K562 (cell line): Measurements from ENCODE around the gene CD300LG. TPM values are rescaled to one million over a fixed set of nuclear protein-coding genes. Genes with fewer than 3 reads are reported as not detected.
A peak's percentile ranks its signal among the peaks of the same experiment; 100 is the strongest.

Experiments used
- ATAC-seq: fragments of 200-7000 bp; cut with Tn5 transposase; 3 replicates; pipeline ENCODE4 v1.9.1; 2020; ENCODE audit warnings: moderate library complexity
- BruUV-seq: library from RNA; stranded (reverse); fragments of 400-500 nt; replicated peaks from 2 replicates; lab custom pipeline; 2021; lab: Mats Ljungman, UMichigan
- CTCF ChIA-PET: fragments of 300-600 bp; formaldehyde crosslinking; extraction: SDS; loops from one replicate; lab custom pipeline; 2021; ENCODE audit warnings: low intra/inter-chr PET ratio; lab: Yijun Ruan, JAX
- POLR2A ChIA-PET: fragments of 300-600, 350-650 bp; sonication (Branson Sonifier 250); formaldehyde crosslinking; extraction: SDS; loops from one replicate; lab custom pipeline; 2021; ENCODE audit warnings: antibody characterized with exemption, inconsistent platforms; lab: Yijun Ruan, JAX
- DNase-seq, 4 experiments: peaks; one replicate each; pipeline versions ENCODE4 v3.0.0 to v3.0.0-alpha.2; 2011 to 2018; ENCODE audit warnings: low spot score in 3 of 4, mixed read lengths in 3 of 4; ENCODE audit errors: extremely low read depth in 1 of 4
- FAIRE-seq: peaks from 2 replicates; lab custom pipeline; 2011; peaks lifted over from hg19 to GRCh38; lab: Jason Lieb, UNC
- H2AFZ ChIP-seq: 2 replicates; pipeline ENCODE4 v1.6.0; 2011; ENCODE audit warnings: low read depth, low read length, control low read depth, inconsistent platforms
- H3K27ac ChIP-seq: fragments of 200-600 bp; 3 replicates; pipeline ENCODE4 v1.8.0; 2011; ENCODE audit warnings: low read depth, mild to moderate bottlenecking, control low read depth, inconsistent platforms, low read length, moderate library complexity, mixed read lengths; ENCODE audit errors: extremely low read depth
- H3K27me3 ChIP-seq, 2 experiments: fragments of 300-600 bp in 1 of 2; 2 replicates in 1 of 2; 3 replicates in 1 of 2; pipeline versions ENCODE4 v1.6.0 to v1.8.0; 2011; ENCODE audit warnings: inconsistent platforms in 2 of 2, low read length in 2 of 2, mild to moderate bottlenecking in 1 of 2, mixed read lengths in 1 of 2, moderate library complexity in 1 of 2; ENCODE audit not compliant: control insufficient read depth in 2 of 2, insufficient read depth in 2 of 2
- H3K36me3 ChIP-seq: fragments of 300-600 bp; 3 replicates; pipeline ENCODE4 v1.8.0; 2011; ENCODE audit warnings: mild to moderate bottlenecking, low read length, inconsistent platforms; ENCODE audit not compliant: control insufficient read depth, insufficient read depth
- H3K4me1 ChIP-seq, 2 experiments: fragments of 200-600 bp in 1 of 2; replicated peaks in 1 of 2; 2 replicates in 1 of 2; 3 replicates in 1 of 2; pipeline versions ENCODE4 v1.5.1 to v1.8.0; 2011; ENCODE audit warnings: inconsistent platforms in 2 of 2, low read length in 2 of 2, mild to moderate bottlenecking in 1 of 2, mixed read lengths in 1 of 2, moderate library complexity in 1 of 2; ENCODE audit not compliant: control insufficient read depth in 2 of 2, insufficient read depth in 2 of 2
- H3K4me2 ChIP-seq: 2 replicates; pipeline ENCODE4 v1.6.1; 2011; ENCODE audit warnings: low read length, control low read depth, inconsistent platforms, mixed read lengths; ENCODE audit not compliant: insufficient read depth
- H3K4me3 ChIP-seq: fragments of 200-600 bp; sonication (generic), shearing (Covaris generic); 2 replicates; pipeline ENCODE4 v1.5.1; 2016; ENCODE audit warnings: control low read depth, inconsistent platforms
- H3K79me2 ChIP-seq: fragments of 200-600 bp; 3 replicates; pipeline ENCODE4 v1.8.0; 2011; ENCODE audit warnings: low read length, inconsistent platforms; ENCODE audit not compliant: control insufficient read depth, insufficient read depth
- H3K9ac ChIP-seq, 2 experiments: 2 replicates each; pipeline versions ENCODE4 v1.6.0 to v1.6.1; 2011; ENCODE audit warnings: low read depth in 2 of 2, low read length in 2 of 2, control low read depth in 1 of 2, inconsistent platforms in 1 of 2, mild to moderate bottlenecking in 1 of 2, mixed read lengths in 1 of 2; ENCODE audit not compliant: insufficient read depth in 1 of 2
- H3K9me1 ChIP-seq: one replicate; pipeline ENCODE4 v1.6.0; 2011; ENCODE audit warnings: inconsistent platforms, mild to moderate bottlenecking, low read length, moderate library complexity; ENCODE audit not compliant: control insufficient read depth, insufficient read depth
- H3K9me3 ChIP-seq: replicated peaks from 2 replicates; pipeline ENCODE4 v1.5.1; 2011; ENCODE audit warnings: low read depth, low read length, inconsistent platforms; ENCODE audit not compliant: control insufficient read depth, insufficient read depth
- H4K20me1 ChIP-seq: replicated peaks from 2 replicates; pipeline ENCODE4 v1.6.1; 2011; ENCODE audit warnings: low read length, inconsistent platforms, mixed read lengths; ENCODE audit not compliant: control insufficient read depth, insufficient read depth
- CBX1 ChIP-seq: sonication (generic); IDR thresholded peaks from 2 replicates; pipeline ENCODE4 v1.6.1; 2016; ENCODE audit warnings: antibody characterized with exemption, low read depth, mild to moderate bottlenecking
- E2F1 ChIP-seq: sonication (generic); formaldehyde crosslinking; IDR thresholded peaks from 2 replicates; pipeline ENCODE4 v1.8.1; 2023; ENCODE audit warnings: mild to moderate bottlenecking, missing genetic modification reagents, moderate library complexity
- ESRRB ChIP-seq: fragments of 250-450 bp; sonication (Bioruptor Pico); IDR thresholded peaks from 2 replicates; pipeline ENCODE4 v1.5.0; 2020; ENCODE audit warnings: mild to moderate bottlenecking, moderate library complexity, borderline replicate concordance
- FOXA1 ChIP-seq: fragments of 450-650 bp; IDR thresholded peaks from 2 replicates; pipeline ENCODE4 v1.6.1; 2016; ENCODE audit warnings: mild to moderate bottlenecking, borderline replicate concordance
- IFI16 ChIP-seq: fragments of 250-450 bp; sonication (Bioruptor Pico); IDR thresholded peaks from 2 replicates; pipeline ENCODE4 v2.1.2; 2022; ENCODE audit warnings: mild to moderate bottlenecking, inconsistent platforms
- NFYB ChIP-seq: IDR thresholded peaks from 2 replicates; pipeline ENCODE4 v1.6.1; 2011; ENCODE audit warnings: mild to moderate bottlenecking, moderate library complexity; ENCODE audit not compliant: insufficient read length; ENCODE audit errors: extremely low read depth
- NR2C2 ChIP-seq, 2 experiments: fragments of 200-800 bp in 1 of 2; sonication (Bioruptor generic) in 1 of 2; sonication (generic) in 1 of 2; formaldehyde crosslinking in 1 of 2; IDR thresholded peaks; 2 replicates each; pipeline versions ENCODE4 v1.6.1 to v1.8.0; 2016 to 2022; ENCODE audit warnings: mild to moderate bottlenecking in 1 of 2, missing compliant biosample characterization in 1 of 2, missing genetic modification characterization in 1 of 2, missing genetic modification reagents in 1 of 2
- PTBP1 ChIP-seq: fragments of 200-400 bp; formaldehyde crosslinking; IDR thresholded peaks from 2 replicates; pipeline ENCODE4 v1.6.1; 2017; ENCODE audit warnings: low read depth, low read length
- SMAD3 ChIP-seq: fragments of 450-650 bp; formaldehyde crosslinking; conservative IDR thresholded peaks from 2 replicates; pipeline ENCODE4 v1.4.0; 2020; ENCODE audit warnings: mild to moderate bottlenecking
- SNAPC5 ChIP-seq: fragments of 250-450 bp; sonication (Bioruptor Pico); IDR thresholded peaks from 2 replicates; pipeline ENCODE4 v1.8.0; 2021; ENCODE audit warnings: moderate library complexity, mild to moderate bottlenecking, inconsistent platforms
- TGIF2 ChIP-seq: sonication (generic); formaldehyde crosslinking; IDR thresholded peaks from 2 replicates; pipeline ENCODE4 v1.8.1; 2022; ENCODE audit warnings: mild to moderate bottlenecking, missing genetic modification reagents, moderate library complexity
- ZNF561 ChIP-seq: fragments of 450-650 bp; formaldehyde crosslinking; conservative IDR thresholded peaks from 2 replicates; pipeline ENCODE4 v1.4.0; 2020; ENCODE audit warnings: mild to moderate bottlenecking, moderate library complexity
- ZNF717 ChIP-seq: fragments of 250-450 bp; sonication (Bioruptor Pico); IDR thresholded peaks from 2 replicates; pipeline ENCODE4 v1.5.0; 2021
- ZNF785 ChIP-seq: fragments of 250-450 bp; sonication (Bioruptor Pico); IDR thresholded peaks from 2 replicates; pipeline ENCODE4 v1.4.0; 2020; ENCODE audit warnings: mild to moderate bottlenecking
- WGBS: fragments of 100-300 bp; shearing (Covaris generic); methylation state at CpG from one replicate; pipeline ENCODE4 v1.1.6; 2016; ENCODE audit warnings: low coverage, mixed read lengths; ENCODE audit not compliant: insufficient coverage; ENCODE audit errors: missing lambda C conversion rate; 5-methylcytosine and 5-hydroxymethylcytosine counted together
- in situ Hi-C: fragments of 300-500 bp; cut with MboI; formaldehyde crosslinking; loops from 4 replicates; pipeline ENCODE4 v1.15.0; 2018; ENCODE audit warnings: inconsistent platforms, mixed read lengths
- intact Hi-C: fragments of 100-400 bp; cut with micrococcal nuclease; formaldehyde crosslinking; loops from 2 replicates; pipeline ENCODE4 v1.14.2; 2022
- polyA plus RNA-seq, 8 experiments: library from polyadenylated mRNA; depleted of rRNA in 4 of 8; stranded (reverse) in 5 of 8; unstranded in 3 of 8; fragments of >200 nt; fragmentation: Nextera tagmentation in 2 of 8; fragmentation: Illumina TruSeq in 1 of 8; extraction: Ambion mirVana in 2 of 8; extraction: Trizol in 1 of 8; gene quantifications; 2 replicates each; pipeline versions ENCODE4 v1.2.1 to v1.2.3, GENCODE V29; 2011 to 2014; ENCODE audit warnings: inconsistent platforms in 1 of 8, missing spikeins in 1 of 8
- total RNA-seq, 7 experiments: library from RNA; depleted of rRNA in 6 of 7; stranded (reverse); fragments of >200 nt in 6 of 7; fragmentation: Illumina TruSeq in 2 of 7; extraction: Trizol in 2 of 7; gene quantifications; 2 replicates each; pipeline versions ENCODE4 v1.2.1 to v1.2.3, GENCODE V29; 2011 to 2021; ENCODE audit warnings: low replicate concordance in 1 of 7
- TF ChIP-seq, protein P1 (sequence below): fragments of 150-350 bp; IDR thresholded peaks from 2 replicates; pipeline ENCODE4 v1.6.1; 2014; ENCODE audit warnings: low read depth, mild to moderate bottlenecking, low read length, borderline replicate concordance
- TF ChIP-seq, protein P2 (sequence below): sonication (generic); formaldehyde crosslinking; IDR thresholded peaks from 2 replicates; pipeline ENCODE4 v1.8.1; 2022; ENCODE audit warnings: missing genetic modification reagents

The CD300LG gene
- total and polyA plus RNA-seq, 9 of the 15 experiments (the other 6 are each of a cell fraction or from before 2014, with no cell fraction given): not detected

DNA sequence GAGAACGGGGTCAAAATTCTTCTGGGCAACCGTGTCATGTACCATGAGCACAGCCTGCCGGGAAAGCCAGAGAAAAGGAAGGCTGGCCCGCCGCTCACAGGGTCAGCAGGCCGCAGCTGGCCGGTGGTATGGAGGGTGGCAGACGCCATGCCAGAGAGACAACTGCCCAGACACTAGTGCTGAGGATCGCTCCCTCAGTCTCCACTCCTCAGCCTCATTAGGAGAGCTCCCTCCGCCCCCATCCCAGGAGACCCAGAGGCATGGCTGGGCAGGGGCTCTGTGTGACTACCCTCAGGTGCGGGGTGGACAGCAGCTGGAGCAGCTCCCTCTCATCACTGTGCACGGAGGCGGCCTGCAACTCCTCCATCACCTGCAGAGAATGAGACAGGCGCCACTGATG is 17.2 kb upstream of the CD300LG start:
- 64% methylated on average over 10 of the region's 14 CpGs for WGBS
- POLR2A ChIA-PET: interaction anchor here (0.6 to 5.7 kb wide), 5 partner anchors 10 to 29 kb away, joined by 3 to 32 read pairs (median 4); partner anchors contain the start of gene CD300LG
- no TSS peak for BruUV-seq
- H3K4me1 ChIP-seq: peaks cover 5 to 22% of the 10 kb centered on the region in 2 experiments
- intact Hi-C loops (no loop called here), in situ Hi-C loops (no loop called here)
- no peaks in the 10 kb centered on the region for H3K79me2 ChIP-seq
- peaks cover 4% of the 10 kb centered on the region; the same call in 2 of the 3 replicates for H3K36me3 ChIP-seq
- H3K27ac ChIP-seq: no peak overlapping the region
- H3K9me1 ChIP-seq: no peaks in the 10 kb centered on the region
- H3K4me3 ChIP-seq: no peak overlapping the region
- peaks cover 5% of the 10 kb centered on the region for H3K9me3 ChIP-seq
- H3K27me3 ChIP-seq: peaks cover 0 to 10% of the 10 kb centered on the region in 2 experiments; a peak in 1 of 5 replicates
- ATAC-seq (no peak), DNase-seq (no peak), FAIRE-seq (no peak)
- no peaks in the 10 kb centered on the region; the same call in 1 of the 2 replicates for H4K20me1 ChIP-seq
- peak overlapping the region in 1 of 2 experiments; percentile 67; a peak in 2 of 4 replicates for H3K9ac ChIP-seq
- H2AFZ ChIP-seq: no peak overlapping the region
- CTCF ChIA-PET: no interaction called here
- no peak overlapping the region for H3K4me2 ChIP-seq
- no peak for TF ChIP-seq ZNF717 (CRISPR knock-in tag)
- TF ChIP-seq ZNF785 (CRISPR knock-in tag): no peak
- TF ChIP-seq, protein P1, sequence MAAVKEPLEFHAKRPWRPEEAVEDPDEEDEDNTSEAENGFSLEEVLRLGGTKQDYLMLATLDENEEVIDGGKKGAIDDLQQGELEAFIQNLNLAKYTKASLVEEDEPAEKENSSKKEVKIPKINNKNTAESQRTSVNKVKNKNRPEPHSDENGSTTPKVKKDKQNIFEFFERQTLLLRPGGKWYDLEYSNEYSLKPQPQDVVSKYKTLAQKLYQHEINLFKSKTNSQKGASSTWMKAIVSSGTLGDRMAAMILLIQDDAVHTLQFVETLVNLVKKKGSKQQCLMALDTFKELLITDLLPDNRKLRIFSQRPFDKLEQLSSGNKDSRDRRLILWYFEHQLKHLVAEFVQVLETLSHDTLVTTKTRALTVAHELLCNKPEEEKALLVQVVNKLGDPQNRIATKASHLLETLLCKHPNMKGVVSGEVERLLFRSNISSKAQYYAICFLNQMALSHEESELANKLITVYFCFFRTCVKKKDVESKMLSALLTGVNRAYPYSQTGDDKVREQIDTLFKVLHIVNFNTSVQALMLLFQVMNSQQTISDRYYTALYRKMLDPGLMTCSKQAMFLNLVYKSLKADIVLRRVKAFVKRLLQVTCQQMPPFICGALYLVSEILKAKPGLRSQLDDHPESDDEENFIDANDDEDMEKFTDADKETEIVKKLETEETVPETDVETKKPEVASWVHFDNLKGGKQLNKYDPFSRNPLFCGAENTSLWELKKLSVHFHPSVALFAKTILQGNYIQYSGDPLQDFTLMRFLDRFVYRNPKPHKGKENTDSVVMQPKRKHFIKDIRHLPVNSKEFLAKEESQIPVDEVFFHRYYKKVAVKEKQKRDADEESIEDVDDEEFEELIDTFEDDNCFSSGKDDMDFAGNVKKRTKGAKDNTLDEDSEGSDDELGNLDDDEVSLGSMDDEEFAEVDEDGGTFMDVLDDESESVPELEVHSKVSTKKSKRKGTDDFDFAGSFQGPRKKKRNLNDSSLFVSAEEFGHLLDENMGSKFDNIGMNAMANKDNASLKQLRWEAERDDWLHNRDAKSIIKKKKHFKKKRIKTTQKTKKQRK: no peak
- TF ChIP-seq IFI16 (CRISPR knock-in tag): no peak
- TF ChIP-seq ZNF561 (CRISPR knock-in tag): no peak
- TF ChIP-seq NFYB: no peak
- no peak for TF ChIP-seq SNAPC5 (CRISPR knock-in tag)
- no peak for TF ChIP-seq SMAD3
- no peak for TF ChIP-seq E2F1 (CRISPR knock-in tag)
- no peak for TF ChIP-seq FOXA1
- TF ChIP-seq CBX1: no peak
- TF ChIP-seq TGIF2 (CRISPR knock-in tag): no peak
- no peak for TF ChIP-seq ESRRB
- TF ChIP-seq, protein P2, sequence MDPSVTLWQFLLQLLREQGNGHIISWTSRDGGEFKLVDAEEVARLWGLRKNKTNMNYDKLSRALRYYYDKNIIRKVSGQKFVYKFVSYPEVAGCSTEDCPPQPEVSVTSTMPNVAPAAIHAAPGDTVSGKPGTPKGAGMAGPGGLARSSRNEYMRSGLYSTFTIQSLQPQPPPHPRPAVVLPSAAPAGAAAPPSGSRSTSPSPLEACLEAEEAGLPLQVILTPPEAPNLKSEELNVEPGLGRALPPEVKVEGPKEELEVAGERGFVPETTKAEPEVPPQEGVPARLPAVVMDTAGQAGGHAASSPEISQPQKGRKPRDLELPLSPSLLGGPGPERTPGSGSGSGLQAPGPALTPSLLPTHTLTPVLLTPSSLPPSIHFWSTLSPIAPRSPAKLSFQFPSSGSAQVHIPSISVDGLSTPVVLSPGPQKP (CRISPR knock-in tag): no peak
- TF ChIP-seq NR2C2 (CRISPR knock-in tag; IDR thresholded peaks at IDR 0.05): no peak
- no peak for TF ChIP-seq NR2C2 (tag; IDR thresholded peaks at IDR 0.05)
- no peak for TF ChIP-seq PTBP1
